Peyer's patch (tissue), 4 donors: ENCODE results near the gene LCP1.

ENCODE experiments used
- CTCF ChIP-seq, 6 experiments: fragments of 450-650 bp in 4 of 6; fragments of 200-600 bp in 2 of 6; sonication (generic) in 1 of 6; IDR thresholded peaks; one replicate each; pipeline ENCODE4 v1.5.1; 2017 to 2019; ENCODE audit warnings: antibody characterized with exemption in 6 of 6, mild to moderate bottlenecking in 3 of 6, moderate library complexity in 1 of 6
- POLR2A ChIP-seq, 2 donors: fragments of 450-650 bp; IDR thresholded peaks; one replicate each; pipeline ENCODE4 v1.5.1; 2017; ENCODE audit warnings: antibody characterized with exemption in 2 of 2, mild to moderate bottlenecking in 2 of 2, moderate library complexity in 2 of 2

- TF ChIP-seq POLR2A (IDR thresholded peaks at IDR 0.05) (no peak), CTCF (IDR thresholded peaks at IDR 0.05) (no peak)
Observed at GRCh38 chr13:46129955-46130618, 51.9 kb downstream of the LCP1 start.
